HepG2 (cell line): Measurements from ENCODE around the gene TRIM15. TPM values are rescaled to one million over a fixed set of nuclear protein-coding genes. Genes with fewer than 3 reads are reported as not detected.

Experiments used
- BRD4 ChIP-seq: sonication (generic); formaldehyde crosslinking; IDR thresholded peaks from 2 replicates; pipeline ENCODE4 v1.4.0; 2020; ENCODE audit warnings: missing genetic modification reagents
- ETV5 ChIP-seq: IDR thresholded peaks from 2 replicates; pipeline ENCODE4 v1.6.1; 2018; ENCODE audit warnings: missing biosample characterization, missing genetic modification reagents, inconsistent platforms, borderline replicate concordance
- GATAD1 ChIP-seq: IDR thresholded peaks from 2 replicates; pipeline ENCODE4 v1.6.1; 2016; ENCODE audit warnings: missing genetic modification reagents, missing compliant biosample characterization
- XRCC5 ChIP-seq: fragments of 200-400 bp; formaldehyde crosslinking; optimal IDR thresholded peaks from 2 replicates; pipeline ENCODE3; 2017; ENCODE audit warnings: mild to moderate bottlenecking, low read length
- ZIK1 ChIP-seq: sonication (generic); formaldehyde crosslinking; IDR thresholded peaks from 2 replicates; pipeline ENCODE4 v1.5.0; 2020; ENCODE audit warnings: mild to moderate bottlenecking, low read depth, missing genetic modification reagents, borderline replicate concordance
- ZNF205 ChIP-seq: IDR thresholded peaks from 2 replicates; pipeline ENCODE4 v1.6.1; 2018; ENCODE audit warnings: missing biosample characterization, missing genetic modification reagents
- ZNF337 ChIP-seq: sonication (generic); formaldehyde crosslinking; IDR thresholded peaks from 2 replicates; pipeline ENCODE4 v1.5.1; 2020; ENCODE audit warnings: missing genetic modification reagents, low read depth, mild to moderate bottlenecking, borderline replicate concordance
- ZNF44 ChIP-seq: sonication (generic); formaldehyde crosslinking; IDR thresholded peaks from 2 replicates; pipeline ENCODE4 v1.5.1; 2020; ENCODE audit warnings: mild to moderate bottlenecking, missing genetic modification reagents
- ZNF747 ChIP-seq: sonication (generic); formaldehyde crosslinking; IDR thresholded peaks from 2 replicates; pipeline ENCODE4 v1.8.1; 2023; ENCODE audit warnings: missing genetic modification reagents, mild to moderate bottlenecking, borderline replicate concordance
- polyA plus RNA-seq, 8 experiments: library from polyadenylated mRNA; depleted of rRNA in 3 of 8; stranded (reverse) in 7 of 8; unstranded in 1 of 8; fragments of >200 nt; fragmentation: Illumina TruSeq in 4 of 8; extraction: Trizol in 4 of 8; gene quantifications; 2 replicates each; pipeline versions ENCODE4 v1.2.1 to v1.2.3, GENCODE V29; 2011 to 2016; ENCODE audit warnings: low read depth in 4 of 8, missing spikeins in 1 of 8, mixed read lengths in 1 of 8; ENCODE audit not compliant: insufficient read depth in 1 of 8
- total RNA-seq, 5 experiments: library from RNA; depleted of rRNA; stranded (reverse); fragments of >200 nt; fragmentation: Illumina TruSeq; extraction: Trizol; gene quantifications; 2 replicates each; pipeline ENCODE4 v1.2.3, GENCODE V29; 2016; ENCODE audit warnings: low read depth in 1 of 5
- TF ChIP-seq, protein P1 (sequence below): sonication (generic); formaldehyde crosslinking; IDR thresholded peaks from 2 replicates; pipeline ENCODE4 v1.5.1; 2020; ENCODE audit warnings: missing genetic modification reagents, mild to moderate bottlenecking, borderline replicate concordance
- TF ChIP-seq, protein P2 (sequence below): sonication (generic); formaldehyde crosslinking; IDR thresholded peaks from 2 replicates; pipeline ENCODE4 v1.4.0; 2020; ENCODE audit warnings: missing genetic modification reagents, borderline replicate concordance
- TF ChIP-seq, protein P3 (sequence below): sonication (generic); formaldehyde crosslinking; IDR thresholded peaks from 2 replicates; pipeline ENCODE4 v1.8.1; 2023; ENCODE audit warnings: mild to moderate bottlenecking, moderate library complexity, missing genetic modification reagents
- TF ChIP-seq, protein P4 (sequence below): sonication (generic); formaldehyde crosslinking; IDR thresholded peaks from 2 replicates; pipeline ENCODE4 v1.5.1; 2020; ENCODE audit warnings: mild to moderate bottlenecking, missing genetic modification reagents, borderline replicate concordance
- TF ChIP-seq, protein P5 (sequence below): IDR thresholded peaks from 2 replicates; pipeline ENCODE4 v1.6.1; 2018; ENCODE audit warnings: missing genetic modification reagents

TRIM15 gene
- total and polyA plus RNA-seq, 2 of the 13 experiments (the other 11 are each of a cell fraction or from before 2014, with no cell fraction given), result 35.1 to 38.2 TPM

DNA sequence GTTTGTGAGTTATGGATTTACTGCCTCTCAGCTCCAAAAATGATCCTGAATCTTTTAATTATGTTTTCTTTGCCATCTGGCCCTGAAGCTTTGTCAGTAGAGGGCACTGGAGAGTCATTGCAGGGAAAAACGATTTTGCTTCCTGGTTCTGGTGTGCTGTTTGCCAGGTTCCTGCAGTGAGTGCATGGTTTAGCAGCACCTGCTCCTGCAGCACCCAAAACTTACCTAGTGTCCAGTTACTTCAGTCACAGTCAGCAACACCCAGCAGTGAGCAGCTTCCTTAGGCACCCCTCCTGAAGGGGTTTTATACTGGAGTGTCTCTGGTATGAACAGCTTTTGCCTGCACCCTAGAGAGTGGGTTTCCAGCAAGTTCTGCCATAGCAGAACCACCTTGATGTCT, 55.9 kb downstream of the TRIM15 start (continued):
- TF ChIP-seq, protein P1, sequence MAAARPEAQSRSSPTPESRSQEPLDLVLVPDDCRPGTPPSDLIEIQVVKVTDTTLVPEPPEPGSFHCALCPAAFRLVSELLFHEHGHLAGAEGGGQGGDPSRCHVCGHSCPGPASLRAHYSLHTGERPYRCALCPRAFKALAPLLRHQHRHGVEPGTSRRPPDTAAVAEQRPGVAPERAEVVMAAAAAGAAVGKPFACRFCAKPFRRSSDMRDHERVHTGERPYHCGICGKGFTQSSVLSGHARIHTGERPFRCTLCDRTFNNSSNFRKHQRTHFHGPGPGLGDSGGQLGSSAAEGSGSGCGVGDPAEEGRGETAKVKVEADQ (CRISPR knock-in tag), result peak; percentile 84
- TF ChIP-seq, protein P2, sequence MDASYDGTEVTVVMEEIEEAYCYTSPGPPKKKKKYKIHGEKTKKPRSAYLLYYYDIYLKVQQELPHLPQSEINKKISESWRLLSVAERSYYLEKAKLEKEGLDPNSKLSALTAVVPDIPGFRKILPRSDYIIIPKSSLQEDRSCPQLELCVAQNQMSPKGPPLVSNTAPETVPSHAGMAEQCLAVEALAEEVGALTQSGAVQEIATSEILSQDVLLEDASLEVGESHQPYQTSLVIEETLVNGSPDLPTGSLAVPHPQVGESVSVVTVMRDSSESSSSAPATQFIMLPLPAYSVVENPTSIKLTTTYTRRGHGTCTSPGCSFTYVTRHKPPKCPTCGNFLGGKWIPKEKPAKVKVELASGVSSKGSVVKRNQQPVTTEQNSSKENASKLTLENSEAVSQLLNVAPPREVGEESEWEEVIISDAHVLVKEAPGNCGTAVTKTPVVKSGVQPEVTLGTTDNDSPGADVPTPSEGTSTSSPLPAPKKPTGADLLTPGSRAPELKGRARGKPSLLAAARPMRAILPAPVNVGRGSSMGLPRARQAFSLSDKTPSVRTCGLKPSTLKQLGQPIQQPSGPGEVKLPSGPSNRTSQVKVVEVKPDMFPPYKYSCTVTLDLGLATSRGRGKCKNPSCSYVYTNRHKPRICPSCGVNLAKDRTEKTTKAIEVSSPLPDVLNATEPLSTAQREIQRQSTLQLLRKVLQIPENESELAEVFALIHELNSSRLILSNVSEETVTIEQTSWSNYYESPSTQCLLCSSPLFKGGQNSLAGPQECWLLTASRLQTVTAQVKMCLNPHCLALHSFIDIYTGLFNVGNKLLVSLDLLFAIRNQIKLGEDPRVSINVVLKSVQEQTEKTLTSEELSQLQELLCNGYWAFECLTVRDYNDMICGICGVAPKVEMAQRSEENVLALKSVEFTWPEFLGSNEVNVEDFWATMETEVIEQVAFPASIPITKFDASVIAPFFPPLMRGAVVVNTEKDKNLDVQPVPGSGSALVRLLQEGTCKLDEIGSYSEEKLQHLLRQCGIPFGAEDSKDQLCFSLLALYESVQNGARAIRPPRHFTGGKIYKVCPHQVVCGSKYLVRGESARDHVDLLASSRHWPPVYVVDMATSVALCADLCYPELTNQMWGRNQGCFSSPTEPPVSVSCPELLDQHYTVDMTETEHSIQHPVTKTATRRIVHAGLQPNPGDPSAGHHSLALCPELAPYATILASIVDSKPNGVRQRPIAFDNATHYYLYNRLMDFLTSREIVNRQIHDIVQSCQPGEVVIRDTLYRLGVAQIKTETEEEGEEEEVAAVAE (CRISPR knock-in tag), result no peak
- no peak for TF ChIP-seq ZNF205
- TF ChIP-seq, protein P3, sequence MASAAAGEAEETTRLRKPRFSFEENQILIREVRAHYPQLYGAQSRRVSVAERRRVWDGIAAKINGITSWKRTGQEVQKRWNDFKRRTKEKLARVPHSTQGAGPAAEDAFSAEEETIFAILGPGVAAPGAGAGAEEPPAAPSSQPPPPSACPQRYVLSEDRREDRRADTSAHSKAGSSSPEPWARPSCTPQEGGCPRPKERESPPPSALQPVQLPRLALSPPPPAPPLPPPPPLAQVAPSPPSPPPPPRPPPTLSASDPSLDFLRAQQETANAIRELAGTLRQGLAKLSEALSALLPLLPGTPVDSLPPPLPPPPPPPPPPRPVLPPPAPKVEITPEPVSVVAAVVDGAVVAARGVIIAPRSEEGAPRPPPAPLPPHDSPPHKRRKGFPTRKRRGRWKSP (CRISPR knock-in tag), result no peak
- TF ChIP-seq ZIK1 (CRISPR knock-in tag), result 0 out of 2 replicates have a peak, but pooled peaks have one; percentile 28
- TF ChIP-seq, protein P4, sequence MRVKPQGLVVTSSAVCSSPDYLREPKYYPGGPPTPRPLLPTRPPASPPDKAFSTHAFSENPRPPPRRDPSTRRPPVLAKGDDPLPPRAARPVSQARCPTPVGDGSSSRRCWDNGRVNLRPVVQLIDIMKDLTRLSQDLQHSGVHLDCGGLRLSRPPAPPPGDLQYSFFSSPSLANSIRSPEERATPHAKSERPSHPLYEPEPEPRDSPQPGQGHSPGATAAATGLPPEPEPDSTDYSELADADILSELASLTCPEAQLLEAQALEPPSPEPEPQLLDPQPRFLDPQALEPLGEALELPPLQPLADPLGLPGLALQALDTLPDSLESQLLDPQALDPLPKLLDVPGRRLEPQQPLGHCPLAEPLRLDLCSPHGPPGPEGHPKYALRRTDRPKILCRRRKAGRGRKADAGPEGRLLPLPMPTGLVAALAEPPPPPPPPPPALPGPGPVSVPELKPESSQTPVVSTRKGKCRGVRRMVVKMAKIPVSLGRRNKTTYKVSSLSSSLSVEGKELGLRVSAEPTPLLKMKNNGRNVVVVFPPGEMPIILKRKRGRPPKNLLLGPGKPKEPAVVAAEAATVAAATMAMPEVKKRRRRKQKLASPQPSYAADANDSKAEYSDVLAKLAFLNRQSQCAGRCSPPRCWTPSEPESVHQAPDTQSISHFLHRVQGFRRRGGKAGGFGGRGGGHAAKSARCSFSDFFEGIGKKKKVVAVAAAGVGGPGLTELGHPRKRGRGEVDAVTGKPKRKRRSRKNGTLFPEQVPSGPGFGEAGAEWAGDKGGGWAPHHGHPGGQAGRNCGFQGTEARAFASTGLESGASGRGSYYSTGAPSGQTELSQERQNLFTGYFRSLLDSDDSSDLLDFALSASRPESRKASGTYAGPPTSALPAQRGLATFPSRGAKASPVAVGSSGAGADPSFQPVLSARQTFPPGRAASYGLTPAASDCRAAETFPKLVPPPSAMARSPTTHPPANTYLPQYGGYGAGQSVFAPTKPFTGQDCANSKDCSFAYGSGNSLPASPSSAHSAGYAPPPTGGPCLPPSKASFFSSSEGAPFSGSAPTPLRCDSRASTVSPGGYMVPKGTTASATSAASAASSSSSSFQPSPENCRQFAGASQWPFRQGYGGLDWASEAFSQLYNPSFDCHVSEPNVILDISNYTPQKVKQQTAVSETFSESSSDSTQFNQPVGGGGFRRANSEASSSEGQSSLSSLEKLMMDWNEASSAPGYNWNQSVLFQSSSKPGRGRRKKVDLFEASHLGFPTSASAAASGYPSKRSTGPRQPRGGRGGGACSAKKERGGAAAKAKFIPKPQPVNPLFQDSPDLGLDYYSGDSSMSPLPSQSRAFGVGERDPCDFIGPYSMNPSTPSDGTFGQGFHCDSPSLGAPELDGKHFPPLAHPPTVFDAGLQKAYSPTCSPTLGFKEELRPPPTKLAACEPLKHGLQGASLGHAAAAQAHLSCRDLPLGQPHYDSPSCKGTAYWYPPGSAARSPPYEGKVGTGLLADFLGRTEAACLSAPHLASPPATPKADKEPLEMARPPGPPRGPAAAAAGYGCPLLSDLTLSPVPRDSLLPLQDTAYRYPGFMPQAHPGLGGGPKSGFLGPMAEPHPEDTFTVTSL, result no peak
- TF ChIP-seq GATAD1 (CRISPR knock-in tag), result peak; percentile 54; the same call in 1 of the 2 replicates
- 0 out of 2 replicates have a peak, but pooled peaks have one; percentile 38 for TF ChIP-seq ETV5 (CRISPR knock-in tag)
- peak; percentile 95 for TF ChIP-seq XRCC5
- TF ChIP-seq ZNF747 (CRISPR knock-in tag), result no peak
- peak; percentile 47; the same call in 1 of the 2 replicates for TF ChIP-seq ZNF337
- peak; percentile 75; the same call in 1 of the 2 replicates for TF ChIP-seq ZNF44 (CRISPR knock-in tag)
- TF ChIP-seq, protein P5, sequence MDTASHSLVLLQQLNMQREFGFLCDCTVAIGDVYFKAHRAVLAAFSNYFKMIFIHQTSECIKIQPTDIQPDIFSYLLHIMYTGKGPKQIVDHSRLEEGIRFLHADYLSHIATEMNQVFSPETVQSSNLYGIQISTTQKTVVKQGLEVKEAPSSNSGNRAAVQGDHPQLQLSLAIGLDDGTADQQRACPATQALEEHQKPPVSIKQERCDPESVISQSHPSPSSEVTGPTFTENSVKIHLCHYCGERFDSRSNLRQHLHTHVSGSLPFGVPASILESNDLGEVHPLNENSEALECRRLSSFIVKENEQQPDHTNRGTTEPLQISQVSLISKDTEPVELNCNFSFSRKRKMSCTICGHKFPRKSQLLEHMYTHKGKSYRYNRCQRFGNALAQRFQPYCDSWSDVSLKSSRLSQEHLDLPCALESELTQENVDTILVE, result peak; percentile 47; the same call in 1 of the 2 replicates
- TF ChIP-seq BRD4 (CRISPR knock-in tag), result no peak
